ENCODE results near the gene ST7L. TPM values are rescaled to one million over a fixed set of nuclear protein-coding genes. Genes with fewer than 3 reads are reported as not detected.

Gene ST7L
- total and polyA plus RNA-seq, 4 donors = 8.4 to 36.1 (median 17.2) TPM

GRCh38 chr1:112517646-112518045 lies 101.3 kb downstream of the ST7L start:
- Histone ChIP-seq H3K4me1 (ENCODE audit: control insufficient read depth in 5 of 5, insufficient read depth in 5 of 5, low read length in 5 of 5) (peaks cover 0 to 5% (median 3%) of the 10 kb centered on the region in 5 donors), H3K9me3 (ENCODE audit: control insufficient read depth in 4 of 4, insufficient read depth in 3 of 4, low read length in 3 of 4) (no peaks in the 10 kb centered on the region), H3K9ac (ENCODE audit: insufficient read depth in 1 of 2, low read length in 2 of 2) (no peak overlapping the region), H3K27me3 (ENCODE audit: control insufficient read depth in 3 of 3, insufficient read depth in 3 of 3, low read length in 2 of 3) (no peaks in the 10 kb centered on the region), H3K4me3 (no peak overlapping the region), H3K36me3 (ENCODE audit: control insufficient read depth in 4 of 4, insufficient read depth in 4 of 4, low read length in 4 of 4) (peaks cover 0 to 7% (median 2%) of the 10 kb centered on the region in 4 donors), H3K27ac (ENCODE audit: low read depth in 1 of 2, low read length in 1 of 2) (peak overlapping the region in 1 of 2 donors; percentile 10)
- no peak for ATAC-seq (ENCODE audit: insufficient read depth, low FRiP score)
- no peak for TF ChIP-seq CTCF (IDR thresholded peaks at IDR 0.05; ENCODE audit: control extremely low read depth, extremely low read depth)
- no peak for DNase-seq
- WGBS, 2 donors = 88 to 93% methylated on average over 2 of the region's 2 CpGs

- H3K4me3 ChIP-seq = no peak overlapping the region
- ATAC-seq (ENCODE audit: insufficient read depth, low FRiP score) = no peak
- H3K9ac ChIP-seq (ENCODE audit: insufficient read depth in 1 of 2, low read length in 2 of 2) = no peak overlapping the region
- peaks cover 0 to 1% (median 0%) of the 10 kb centered on the region in 3 donors for H3K27me3 ChIP-seq (ENCODE audit: control insufficient read depth in 3 of 3, insufficient read depth in 3 of 3, low read length in 2 of 3)
- peaks cover 0 to 6% (median 3%) of the 10 kb centered on the region in 5 donors for H3K4me1 ChIP-seq (ENCODE audit: control insufficient read depth in 5 of 5, insufficient read depth in 5 of 5, low read length in 5 of 5)
- DNase-seq = no peak
- H3K27ac ChIP-seq (ENCODE audit: low read depth in 1 of 2, low read length in 1 of 2) = no peak overlapping the region
- peaks cover 0 to 6% (median 1%) of the 10 kb centered on the region in 4 donors for H3K36me3 ChIP-seq (ENCODE audit: control insufficient read depth in 4 of 4, insufficient read depth in 4 of 4, low read length in 4 of 4)
- 97 to 98% methylated on average over 9 of the region's 9 CpGs for WGBS, 2 donors
- no peaks in the 10 kb centered on the region for H3K9me3 ChIP-seq (ENCODE audit: control insufficient read depth in 4 of 4, insufficient read depth in 3 of 4, low read length in 3 of 4)
- TF ChIP-seq CTCF (IDR thresholded peaks at IDR 0.05; ENCODE audit: control extremely low read depth, extremely low read depth) = no peak
Measured at GRCh38 chr1:112517231-112517630, 101.7 kb downstream of the ST7L start.

- WGBS, 2 donors = 94 to 97% methylated on average over 14 of the region's 14 CpGs
- no peak for ATAC-seq (ENCODE audit: insufficient read depth, low FRiP score)
- Histone ChIP-seq H3K4me1 (ENCODE audit: control insufficient read depth in 5 of 5, insufficient read depth in 5 of 5, low read length in 5 of 5) (peaks cover 0 to 6% (median 3%) of the 10 kb centered on the region in 5 donors), H3K27ac (ENCODE audit: low read depth in 1 of 2, low read length in 1 of 2) (no peak overlapping the region), H3K27me3 (ENCODE audit: control insufficient read depth in 3 of 3, insufficient read depth in 3 of 3, low read length in 2 of 3) (peaks cover 0 to 12% (median 0%) of the 10 kb centered on the region in 3 donors), H3K36me3 (ENCODE audit: control insufficient read depth in 4 of 4, insufficient read depth in 4 of 4, low read length in 4 of 4) (peaks cover 0 to 4% (median 0%) of the 10 kb centered on the region in 4 donors), H3K4me3 (no peak overlapping the region), H3K9me3 (ENCODE audit: control insufficient read depth in 4 of 4, insufficient read depth in 3 of 4, low read length in 3 of 4) (no peaks in the 10 kb centered on the region), H3K9ac (ENCODE audit: insufficient read depth in 1 of 2, low read length in 2 of 2) (no peak overlapping the region)
- DNase-seq = no peak
- no peak for TF ChIP-seq CTCF (IDR thresholded peaks at IDR 0.05; ENCODE audit: control extremely low read depth, extremely low read depth)
Measured at GRCh38 chr1:112516141-112516540, 102.8 kb downstream of the ST7L start.

All from lung (tissue), 12 donors.